ENCODE results near the gene SSBP3.

Gene SSBP3

GRCh38 chr1:54230507-54231339 is 175.5 kb downstream of the SSBP3 start:
- DNase-seq (ENCODE audit: low spot score) = no peak
- TF ChIP-seq CTCF (IDR thresholded peaks at IDR 0.05; ENCODE audit: extremely low read depth, missing control alignments) = no peak

DNA sequence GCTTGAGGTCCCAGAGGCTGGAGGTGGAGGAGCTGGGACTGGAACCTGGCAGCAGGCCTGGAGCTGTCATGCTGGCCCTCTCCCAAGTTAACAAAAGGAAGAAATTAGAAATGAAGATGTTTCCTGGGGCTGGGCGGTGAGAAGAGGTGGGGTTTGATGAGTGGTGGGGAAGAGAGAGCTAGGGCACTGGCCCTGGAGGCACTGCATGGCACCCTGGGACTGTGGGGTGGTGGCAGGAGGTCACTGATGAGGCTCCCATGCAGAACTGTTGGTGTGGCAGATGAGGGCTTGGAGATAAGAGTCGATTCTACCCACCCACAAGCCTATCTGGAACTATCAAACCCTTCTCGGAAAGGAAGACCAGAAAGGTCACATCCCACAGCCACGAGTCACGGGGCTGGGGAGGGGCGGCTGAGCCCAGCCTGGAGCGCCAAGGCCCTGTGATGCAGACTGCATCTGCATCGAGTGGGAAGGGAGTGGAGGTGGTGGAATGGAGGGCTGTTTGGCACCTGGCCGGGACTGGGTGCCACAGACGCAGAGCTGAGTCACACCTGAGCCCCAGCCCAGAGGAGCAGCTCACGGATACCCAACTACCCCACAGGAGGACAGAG is 176.8 kb downstream of the SSBP3 start:
- DNase-seq (ENCODE audit: low spot score) = no peak
- TF ChIP-seq CTCF (IDR thresholded peaks at IDR 0.05; ENCODE audit: extremely low read depth, missing control alignments) = no peak

DNA sequence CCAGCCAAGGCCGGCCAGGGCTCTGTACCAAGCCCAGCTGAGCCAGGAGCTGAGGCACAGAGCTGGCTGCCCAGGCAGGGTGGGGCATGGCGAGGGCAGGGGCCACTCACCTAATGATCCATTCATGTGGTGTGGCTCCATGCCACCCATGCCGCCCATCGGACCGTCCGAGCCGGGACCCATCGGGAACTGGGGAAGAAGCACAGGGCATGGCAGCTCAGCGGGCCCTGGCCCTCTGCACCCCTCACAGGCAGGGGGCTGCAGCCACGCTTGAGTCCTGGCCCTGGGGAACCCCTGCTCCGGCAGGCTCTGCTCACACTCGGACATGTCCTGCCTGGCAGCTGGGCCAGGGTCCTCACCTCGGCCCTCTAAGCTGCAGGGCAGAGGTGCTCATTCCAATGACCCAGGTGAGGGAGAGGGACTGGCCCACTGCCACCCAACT is 177.5 kb downstream of the SSBP3 start:
- DNase-seq (ENCODE audit: low spot score) = no peak
- TF ChIP-seq CTCF (IDR thresholded peaks at IDR 0.05; ENCODE audit: extremely low read depth, missing control alignments) = no peak

GRCh38 chr1:54227891-54228310 is 178.3 kb downstream of the SSBP3 start:
- DNase-seq (ENCODE audit: low spot score) = no peak
- TF ChIP-seq CTCF (IDR thresholded peaks at IDR 0.05; ENCODE audit: extremely low read depth, missing control alignments) = no peak

DNA sequence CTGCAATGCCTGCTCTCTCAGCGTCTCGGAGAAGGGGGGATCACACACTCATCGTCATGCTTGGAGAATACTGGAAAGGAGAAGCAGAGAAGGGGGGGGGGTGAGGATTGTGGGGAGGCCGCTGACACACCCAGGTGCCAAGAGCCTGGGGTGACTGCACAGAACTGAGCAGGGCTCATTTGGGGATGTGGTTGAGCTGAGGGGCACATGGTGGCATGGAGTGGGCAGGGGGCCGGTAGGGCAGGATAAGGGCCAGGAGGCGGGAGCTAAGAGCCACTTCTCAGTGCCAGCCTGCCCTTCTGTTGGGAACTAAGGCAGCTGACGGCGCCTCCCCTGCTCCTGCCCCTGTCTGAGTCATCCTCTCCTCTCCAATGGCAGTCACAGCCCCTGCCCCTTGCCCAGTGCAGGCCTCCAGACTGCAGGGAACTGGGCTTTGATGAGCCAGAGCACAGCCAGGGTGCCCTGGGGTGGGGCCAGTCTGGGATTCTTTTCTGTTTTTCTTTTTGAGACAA is 179.0 kb downstream of the SSBP3 start:
- DNase-seq (ENCODE audit: low spot score) = no peak

DNA sequence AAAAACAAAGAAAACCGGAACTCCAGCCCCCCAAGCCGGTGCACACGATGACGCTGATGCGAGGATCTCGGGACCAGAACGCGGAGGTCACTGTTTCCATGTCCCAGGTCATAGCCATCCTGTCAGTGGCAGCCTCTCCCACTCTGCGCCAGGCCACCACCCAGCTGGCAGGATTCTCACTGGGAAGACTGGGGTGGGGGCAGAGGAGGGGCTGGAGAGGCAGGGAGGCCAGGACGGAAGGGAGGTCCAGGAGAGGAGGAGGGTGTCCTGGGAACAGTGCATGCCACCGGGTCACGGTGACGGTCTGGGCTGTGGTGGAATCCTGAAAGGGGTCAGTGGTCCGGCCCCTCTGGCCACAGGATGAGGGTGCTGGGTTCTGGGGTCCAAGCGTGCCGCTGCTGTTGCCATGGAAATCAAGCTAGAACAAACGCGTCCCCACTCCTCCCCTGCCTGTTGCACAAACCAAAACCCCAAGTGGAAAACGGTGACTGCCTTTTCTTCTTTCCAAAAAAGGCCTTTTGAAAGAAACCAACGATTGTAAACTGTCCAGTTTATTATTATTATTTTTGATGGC is 180.1 kb downstream of the SSBP3 start:
- DNase-seq (ENCODE audit: low spot score) = no peak
- TF ChIP-seq CTCF (IDR thresholded peaks at IDR 0.05; ENCODE audit: extremely low read depth, missing control alignments) = no peak

More for the DNA sequence above, 179.0 kb downstream of the SSBP3 start:
- TF ChIP-seq CTCF (IDR thresholded peaks at IDR 0.05; ENCODE audit: extremely low read depth, missing control alignments) = no peak

DNA sequence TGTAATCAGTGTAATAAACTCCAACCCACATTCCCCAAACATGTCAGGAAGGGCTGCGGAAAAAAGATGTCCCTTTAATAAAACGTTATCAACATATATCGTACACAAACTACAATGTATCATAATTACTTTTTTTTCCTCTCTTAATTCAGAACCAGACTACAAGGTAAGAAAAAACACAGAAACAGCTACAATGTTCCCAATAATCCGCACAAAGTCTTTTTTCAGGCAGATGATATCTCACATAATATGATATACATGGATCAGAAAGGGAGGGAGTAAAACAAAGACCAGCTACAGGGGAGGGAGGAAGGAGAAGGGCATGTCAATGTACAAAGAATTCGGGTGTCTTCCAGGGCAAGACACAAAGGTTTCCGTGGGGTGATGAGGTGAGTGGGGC is 180.8 kb downstream of the SSBP3 start:
- TF ChIP-seq CTCF (IDR thresholded peaks at IDR 0.05; ENCODE audit: extremely low read depth, missing control alignments) = no peak
- DNase-seq (ENCODE audit: low spot score) = no peak
